ENCODE measurements around the gene G0S2.

Gene G0S2

GRCh38 chr1:209667708-209668107 lies 7.5 kb upstream of the G0S2 start:
- Histone ChIP-seq H3K27me3 (ENCODE audit: control insufficient read depth, insufficient read depth, low read length) (peaks cover 2% of the 10 kb centered on the region), H3K4me3 (ENCODE audit: low read length) (no peak overlapping the region), H3K9ac (ENCODE audit: low read length) (no peak overlapping the region), H3K36me3 (ENCODE audit: control insufficient read depth, low read depth, low read length) (no peaks in the 10 kb centered on the region), H3K9me3 (ENCODE audit: control insufficient read depth, low read depth, low read length) (no peaks in the 10 kb centered on the region), H3K4me1 (ENCODE audit: control insufficient read depth, low read depth, low read length) (no peaks in the 10 kb centered on the region), H3K27ac (ENCODE audit: low read length) (no peak overlapping the region)

GRCh38 chr1:209670441-209671082 lies 4.7 kb upstream of the G0S2 start:
- no peak overlapping the region for H3K9ac ChIP-seq (ENCODE audit: low read length)
- no peak overlapping the region for H3K4me3 ChIP-seq (ENCODE audit: low read length)
- H3K27ac ChIP-seq (ENCODE audit: low read length): no peak overlapping the region
- H3K36me3 ChIP-seq (ENCODE audit: control insufficient read depth, low read depth, low read length): no peaks in the 10 kb centered on the region
- H3K27me3 ChIP-seq (ENCODE audit: control insufficient read depth, insufficient read depth, low read length): peaks cover 31% of the 10 kb centered on the region
- no peaks in the 10 kb centered on the region for H3K9me3 ChIP-seq (ENCODE audit: control insufficient read depth, low read depth, low read length)
- no peaks in the 10 kb centered on the region for H3K4me1 ChIP-seq (ENCODE audit: control insufficient read depth, low read depth, low read length)

GRCh38 chr1:209672705-209673630 lies 2.2 kb upstream of the G0S2 start:
- no peak overlapping the region for H3K27ac ChIP-seq (ENCODE audit: low read length)
- H3K9ac ChIP-seq (ENCODE audit: low read length): no peak overlapping the region
- no peak overlapping the region for H3K4me3 ChIP-seq (ENCODE audit: low read length)
- no peaks in the 10 kb centered on the region for H3K36me3 ChIP-seq (ENCODE audit: control insufficient read depth, low read depth, low read length)
- H3K9me3 ChIP-seq (ENCODE audit: control insufficient read depth, low read depth, low read length): no peaks in the 10 kb centered on the region
- no peaks in the 10 kb centered on the region for H3K4me1 ChIP-seq (ENCODE audit: control insufficient read depth, low read depth, low read length)
- peaks cover 54% of the 10 kb centered on the region for H3K27me3 ChIP-seq (ENCODE audit: control insufficient read depth, insufficient read depth, low read length)

- peaks cover 54% of the 10 kb centered on the region for H3K27me3 ChIP-seq (ENCODE audit: control insufficient read depth, insufficient read depth, low read length)
- no peaks in the 10 kb centered on the region for H3K36me3 ChIP-seq (ENCODE audit: control insufficient read depth, low read depth, low read length)
- H3K9ac ChIP-seq (ENCODE audit: low read length): no peak overlapping the region
- H3K9me3 ChIP-seq (ENCODE audit: control insufficient read depth, low read depth, low read length): no peaks in the 10 kb centered on the region
- no peak overlapping the region for H3K4me3 ChIP-seq (ENCODE audit: low read length)
- no peak overlapping the region for H3K27ac ChIP-seq (ENCODE audit: low read length)
- H3K4me1 ChIP-seq (ENCODE audit: control insufficient read depth, low read depth, low read length): no peaks in the 10 kb centered on the region
Observed at GRCh38 chr1:209673631-209674417, 1.4 kb upstream of the G0S2 start.

- H3K4me1 ChIP-seq (ENCODE audit: control insufficient read depth, low read depth, low read length): no peaks in the 10 kb centered on the region
- H3K4me3 ChIP-seq (ENCODE audit: low read length): peak overlapping the region; percentile 71
- no peaks in the 10 kb centered on the region for H3K36me3 ChIP-seq (ENCODE audit: control insufficient read depth, low read depth, low read length)
- H3K27me3 ChIP-seq (ENCODE audit: control insufficient read depth, insufficient read depth, low read length): peaks cover 54% of the 10 kb centered on the region
- H3K27ac ChIP-seq (ENCODE audit: low read length): no peak overlapping the region
- no peaks in the 10 kb centered on the region for H3K9me3 ChIP-seq (ENCODE audit: control insufficient read depth, low read depth, low read length)
- H3K9ac ChIP-seq (ENCODE audit: low read length): peak overlapping the region; percentile 15
Observed at GRCh38 chr1:209675565-209676154, 448 bp downstream of the G0S2 start.

- no peaks in the 10 kb centered on the region for H3K9me3 ChIP-seq (ENCODE audit: control insufficient read depth, low read depth, low read length)
- no peaks in the 10 kb centered on the region for H3K4me1 ChIP-seq (ENCODE audit: control insufficient read depth, low read depth, low read length)
- H3K27ac ChIP-seq (ENCODE audit: low read length): no peak overlapping the region
- H3K27me3 ChIP-seq (ENCODE audit: control insufficient read depth, insufficient read depth, low read length): peaks cover 38% of the 10 kb centered on the region
- H3K4me3 ChIP-seq (ENCODE audit: low read length): no peak overlapping the region
- no peak overlapping the region for H3K9ac ChIP-seq (ENCODE audit: low read length)
- no peaks in the 10 kb centered on the region for H3K36me3 ChIP-seq (ENCODE audit: control insufficient read depth, low read depth, low read length)
Observed at GRCh38 chr1:209678981-209679539, 3.8 kb downstream of the G0S2 start.

GRCh38 chr1:209685821-209686220 lies 10.6 kb downstream of the G0S2 start:
- H3K27ac ChIP-seq (ENCODE audit: low read length): no peak overlapping the region
- H3K9me3 ChIP-seq (ENCODE audit: control insufficient read depth, low read depth, low read length): no peaks in the 10 kb centered on the region
- H3K36me3 ChIP-seq (ENCODE audit: control insufficient read depth, low read depth, low read length): no peaks in the 10 kb centered on the region
- H3K4me1 ChIP-seq (ENCODE audit: control insufficient read depth, low read depth, low read length): no peaks in the 10 kb centered on the region
- H3K4me3 ChIP-seq (ENCODE audit: low read length): no peak overlapping the region
- no peak overlapping the region for H3K9ac ChIP-seq (ENCODE audit: low read length)
- H3K27me3 ChIP-seq (ENCODE audit: control insufficient read depth, insufficient read depth, low read length): no peaks in the 10 kb centered on the region

- Histone ChIP-seq H3K4me1 (ENCODE audit: control insufficient read depth, low read depth, low read length) (no peaks in the 10 kb centered on the region), H3K9ac (ENCODE audit: low read length) (no peak overlapping the region), H3K27me3 (ENCODE audit: control insufficient read depth, insufficient read depth, low read length) (no peaks in the 10 kb centered on the region)
Observed at GRCh38 chr1:209686322-209686721, 11.1 kb downstream of the G0S2 start.

GRCh38 chr1:209688746-209689234 lies 13.6 kb downstream of the G0S2 start:
- Histone ChIP-seq H3K27ac (ENCODE audit: low read length) (no peak overlapping the region), H3K27me3 (ENCODE audit: control insufficient read depth, insufficient read depth, low read length) (peaks cover under 1% of the 10 kb centered on the region), H3K36me3 (ENCODE audit: control insufficient read depth, low read depth, low read length) (no peaks in the 10 kb centered on the region), H3K4me1 (ENCODE audit: control insufficient read depth, low read depth, low read length) (no peaks in the 10 kb centered on the region), H3K4me3 (ENCODE audit: low read length) (no peak overlapping the region), H3K9ac (ENCODE audit: low read length) (no peak overlapping the region), H3K9me3 (ENCODE audit: control insufficient read depth, low read depth, low read length) (no peaks in the 10 kb centered on the region)

More at GRCh38 chr1:209686322-209686721, 11.1 kb downstream of the G0S2 start:
- Histone ChIP-seq H3K4me3 (ENCODE audit: low read length) (no peak overlapping the region), H3K27ac (ENCODE audit: low read length) (no peak overlapping the region), H3K9me3 (ENCODE audit: control insufficient read depth, low read depth, low read length) (no peaks in the 10 kb centered on the region), H3K36me3 (ENCODE audit: control insufficient read depth, low read depth, low read length) (no peaks in the 10 kb centered on the region)

GRCh38 chr1:209689477-209689876 lies 14.3 kb downstream of the G0S2 start:
- no peak overlapping the region for H3K4me3 ChIP-seq (ENCODE audit: low read length)
- H3K4me1 ChIP-seq (ENCODE audit: control insufficient read depth, low read depth, low read length): no peaks in the 10 kb centered on the region
- H3K36me3 ChIP-seq (ENCODE audit: control insufficient read depth, low read depth, low read length): no peaks in the 10 kb centered on the region
- no peaks in the 10 kb centered on the region for H3K9me3 ChIP-seq (ENCODE audit: control insufficient read depth, low read depth, low read length)
- peaks cover 7% of the 10 kb centered on the region for H3K27me3 ChIP-seq (ENCODE audit: control insufficient read depth, insufficient read depth, low read length)
- no peak overlapping the region for H3K9ac ChIP-seq (ENCODE audit: low read length)
- no peak overlapping the region for H3K27ac ChIP-seq (ENCODE audit: low read length)

GRCh38 chr1:209691237-209691636 lies 16.0 kb downstream of the G0S2 start:
- Histone ChIP-seq H3K27ac (ENCODE audit: low read length) (no peak overlapping the region), H3K4me1 (ENCODE audit: control insufficient read depth, low read depth, low read length) (no peaks in the 10 kb centered on the region), H3K9me3 (ENCODE audit: control insufficient read depth, low read depth, low read length) (no peaks in the 10 kb centered on the region), H3K36me3 (ENCODE audit: control insufficient read depth, low read depth, low read length) (no peaks in the 10 kb centered on the region), H3K4me3 (ENCODE audit: low read length) (no peak overlapping the region), H3K27me3 (ENCODE audit: control insufficient read depth, insufficient read depth, low read length) (peaks cover 7% of the 10 kb centered on the region), H3K9ac (ENCODE audit: low read length) (no peak overlapping the region)
